ENCODE data around the gene ANKRD39. TPM values are rescaled to one million over a fixed set of nuclear protein-coding genes. Genes with fewer than 3 reads are reported as not detected.

ANKRD39 gene
- total and polyA plus RNA-seq, 9 of the 15 experiments (the other 6 are each of a cell fraction or from before 2014, with no cell fraction given): 8.2 to 33.1 (median 23.8) TPM

DNA sequence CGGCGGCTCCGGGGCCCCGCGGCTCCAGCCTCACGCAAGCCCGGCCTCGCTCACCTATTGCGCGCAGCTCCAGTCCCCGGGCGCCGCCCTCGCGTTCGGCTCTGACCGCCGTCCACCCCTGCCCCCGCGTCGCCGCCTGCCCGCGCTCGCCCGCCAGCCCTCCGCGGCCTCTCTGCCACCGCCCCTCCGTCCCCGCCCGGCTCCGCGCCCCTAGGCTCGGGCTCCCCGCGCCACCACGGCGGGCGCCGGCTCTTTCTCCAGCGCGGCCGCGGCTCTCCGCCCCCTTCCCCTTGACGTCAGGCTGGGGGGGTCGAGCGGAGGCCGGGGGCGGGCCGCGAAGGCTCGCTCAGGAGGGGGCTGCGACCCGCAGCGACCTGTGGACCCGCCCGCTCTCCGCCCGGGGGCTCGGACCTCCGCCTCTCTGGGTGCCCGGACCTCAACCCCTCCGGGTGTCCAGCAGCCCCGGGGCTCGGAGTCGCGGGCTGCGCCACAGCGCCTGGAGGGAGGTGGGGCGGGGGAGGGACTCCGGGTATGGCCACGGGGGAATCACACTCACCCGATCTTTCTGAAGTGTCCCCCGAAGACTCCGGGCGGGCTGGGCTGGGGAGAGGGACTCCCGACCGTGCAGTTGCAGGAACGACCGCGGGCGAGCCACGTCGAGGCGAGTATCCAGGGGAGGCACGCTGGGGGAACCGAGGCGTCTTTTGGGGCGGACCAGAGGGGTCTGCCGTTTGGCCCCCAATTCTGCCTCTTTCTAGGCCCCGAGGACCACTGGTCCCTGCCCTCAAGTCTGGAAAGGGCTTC, 12.2 kb upstream of the ANKRD39 start, which contains the start of gene SEMA4C (continued):
- TF ChIP-seq, protein P1, sequence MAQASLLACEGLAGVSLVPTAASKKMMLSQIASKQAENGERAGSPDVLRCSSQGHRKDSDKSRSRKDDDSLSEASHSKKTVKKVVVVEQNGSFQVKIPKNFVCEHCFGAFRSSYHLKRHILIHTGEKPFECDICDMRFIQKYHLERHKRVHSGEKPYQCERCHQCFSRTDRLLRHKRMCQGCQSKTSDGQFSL (CRISPR knock-in tag; IDR thresholded peaks at IDR 0.05): peak; percentile 81
- TF ChIP-seq, protein P1 (tag; IDR thresholded peaks at IDR 0.05): peak in 1 of 2 experiments; percentile 74; a peak in 2 of 4 replicates
- TF ChIP-seq KLF13 (tag; IDR thresholded peaks at IDR 0.05; ENCODE audit: borderline replicate concordance, low read depth) (no peak), CREB1 (IDR thresholded peaks at IDR 0.05) (peak; percentile 58; the same call in 1 of the 2 replicates), CREB1 (CRISPR knock-in tag; IDR thresholded peaks at IDR 0.05) (peak; percentile 57), CHD2 (IDR thresholded peaks at IDR 0.05; ENCODE audit: low read depth, low read length) (no peak), FIP1L1 (IDR thresholded peaks at IDR 0.05; ENCODE audit: low read depth, low read length, poor library complexity, severe bottlenecking) (peak; percentile 63), HNRNPH1 (optimal IDR thresholded peaks at IDR 0.05; ENCODE audit: low read depth, low read length) (no peak), ETS2 (tag; IDR thresholded peaks at IDR 0.05; ENCODE audit: borderline replicate concordance, poor library complexity, severe bottlenecking) (no peak), KLF6 (CRISPR knock-in tag; IDR thresholded peaks at IDR 0.05; ENCODE audit: borderline replicate concordance) (no peak), MTA3 (IDR thresholded peaks at IDR 0.05; ENCODE audit: borderline replicate concordance) (no peak), KDM5B (IDR thresholded peaks at IDR 0.05; ENCODE audit: insufficient replicate concordance, low read depth, low read length) (peak; percentile 52), SRSF7 (optimal IDR thresholded peaks at IDR 0.05; ENCODE audit: low read depth, low read length) (no peak), TGIF2 (CRISPR knock-in tag; IDR thresholded peaks at IDR 0.05) (no peak), GABPB1 (CRISPR knock-in tag; IDR thresholded peaks at IDR 0.05) (0 out of 2 replicates have a peak, but pooled peaks have one; percentile 49), ETV1 (tag; conservative IDR thresholded peaks at IDR 0.05; ENCODE audit: low read depth) (no peak), ZNF224 (CRISPR knock-in tag; IDR thresholded peaks at IDR 0.05) (no peak), EZH2 (IDR thresholded peaks at IDR 0.05; ENCODE audit: borderline replicate concordance, low read depth, low read length) (no peak), XRCC4 (IDR thresholded peaks at IDR 0.05; ENCODE audit: extremely low read depth, insufficient read depth, insufficient read length) (no peak)
- TF ChIP-seq, protein P2, sequence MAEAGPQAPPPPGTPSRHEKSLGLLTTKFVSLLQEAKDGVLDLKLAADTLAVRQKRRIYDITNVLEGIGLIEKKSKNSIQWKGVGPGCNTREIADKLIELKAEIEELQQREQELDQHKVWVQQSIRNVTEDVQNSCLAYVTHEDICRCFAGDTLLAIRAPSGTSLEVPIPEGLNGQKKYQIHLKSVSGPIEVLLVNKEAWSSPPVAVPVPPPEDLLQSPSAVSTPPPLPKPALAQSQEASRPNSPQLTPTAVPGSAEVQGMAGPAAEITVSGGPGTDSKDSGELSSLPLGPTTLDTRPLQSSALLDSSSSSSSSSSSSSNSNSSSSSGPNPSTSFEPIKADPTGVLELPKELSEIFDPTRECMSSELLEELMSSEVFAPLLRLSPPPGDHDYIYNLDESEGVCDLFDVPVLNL (CRISPR knock-in tag; IDR thresholded peaks at IDR 0.05; ENCODE audit: low read depth): no peak
- TF ChIP-seq, protein P3, sequence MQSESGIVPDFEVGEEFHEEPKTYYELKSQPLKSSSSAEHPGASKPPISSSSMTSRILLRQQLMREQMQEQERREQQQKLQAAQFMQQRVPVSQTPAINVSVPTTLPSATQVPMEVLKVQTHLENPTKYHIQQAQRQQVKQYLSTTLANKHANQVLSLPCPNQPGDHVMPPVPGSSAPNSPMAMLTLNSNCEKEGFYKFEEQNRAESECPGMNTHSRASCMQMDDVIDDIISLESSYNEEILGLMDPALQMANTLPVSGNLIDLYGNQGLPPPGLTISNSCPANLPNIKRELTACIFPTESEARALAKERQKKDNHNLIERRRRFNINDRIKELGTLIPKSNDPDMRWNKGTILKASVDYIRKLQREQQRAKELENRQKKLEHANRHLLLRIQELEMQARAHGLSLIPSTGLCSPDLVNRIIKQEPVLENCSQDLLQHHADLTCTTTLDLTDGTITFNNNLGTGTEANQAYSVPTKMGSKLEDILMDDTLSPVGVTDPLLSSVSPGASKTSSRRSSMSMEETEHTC (IDR thresholded peaks at IDR 0.05): no peak
- TF ChIP-seq, protein P4, sequence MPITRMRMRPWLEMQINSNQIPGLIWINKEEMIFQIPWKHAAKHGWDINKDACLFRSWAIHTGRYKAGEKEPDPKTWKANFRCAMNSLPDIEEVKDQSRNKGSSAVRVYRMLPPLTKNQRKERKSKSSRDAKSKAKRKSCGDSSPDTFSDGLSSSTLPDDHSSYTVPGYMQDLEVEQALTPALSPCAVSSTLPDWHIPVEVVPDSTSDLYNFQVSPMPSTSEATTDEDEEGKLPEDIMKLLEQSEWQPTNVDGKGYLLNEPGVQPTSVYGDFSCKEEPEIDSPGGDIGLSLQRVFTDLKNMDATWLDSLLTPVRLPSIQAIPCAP (CRISPR knock-in tag; IDR thresholded peaks at IDR 0.05; ENCODE audit: borderline replicate concordance): no peak

Measured in K562 (cell line).